ENCODE results near the gene PSENEN.

Gene PSENEN

DNA sequence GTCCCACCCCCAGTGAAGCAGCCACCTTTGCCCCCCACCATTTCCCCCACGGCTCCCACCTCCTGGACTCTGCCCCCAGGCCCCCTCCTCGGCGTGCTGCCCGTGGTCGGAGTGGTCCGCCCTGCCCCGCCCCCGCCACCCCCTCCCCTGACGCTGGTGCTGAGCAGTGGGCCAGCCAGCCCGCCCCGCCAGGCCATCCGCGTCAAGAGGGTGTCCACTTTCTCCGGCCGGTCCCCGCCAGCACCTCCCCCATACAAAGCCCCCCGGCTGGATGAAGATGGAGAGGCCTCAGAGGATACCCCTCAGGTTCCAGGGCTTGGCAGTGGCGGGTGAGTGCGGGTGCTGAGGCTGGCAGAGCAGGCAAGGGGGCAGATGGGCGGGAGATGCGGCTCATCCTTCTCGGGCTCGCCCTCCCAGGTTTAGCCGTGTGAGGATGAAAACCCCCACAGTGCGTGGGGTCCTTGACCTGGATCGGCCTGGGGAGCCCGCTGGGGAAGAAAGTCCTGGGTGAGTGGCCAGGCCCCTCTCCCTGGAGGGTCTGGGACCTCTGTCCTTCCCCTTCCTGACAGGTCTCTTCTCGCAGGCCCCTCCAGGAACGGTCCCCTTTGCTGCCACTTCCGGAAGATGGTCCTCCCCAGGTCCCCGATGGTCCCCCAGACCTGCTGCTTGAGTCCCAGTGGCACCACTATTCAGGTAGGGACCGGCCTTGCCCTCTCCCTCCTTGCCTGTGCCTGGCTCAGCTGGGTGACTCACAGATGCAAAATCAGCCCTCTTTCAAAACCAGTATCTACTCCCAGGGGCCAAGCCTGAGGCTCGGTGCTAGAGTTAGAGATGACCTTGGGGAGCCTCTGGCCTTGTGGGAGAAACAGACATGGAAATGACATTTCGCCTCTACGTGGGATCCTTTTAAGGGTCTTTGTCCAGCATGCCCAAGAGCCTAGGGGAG is 12.0 kb upstream of the PSENEN start:
- DNase-seq (ENCODE audit: low read depth): no peak

DNA sequence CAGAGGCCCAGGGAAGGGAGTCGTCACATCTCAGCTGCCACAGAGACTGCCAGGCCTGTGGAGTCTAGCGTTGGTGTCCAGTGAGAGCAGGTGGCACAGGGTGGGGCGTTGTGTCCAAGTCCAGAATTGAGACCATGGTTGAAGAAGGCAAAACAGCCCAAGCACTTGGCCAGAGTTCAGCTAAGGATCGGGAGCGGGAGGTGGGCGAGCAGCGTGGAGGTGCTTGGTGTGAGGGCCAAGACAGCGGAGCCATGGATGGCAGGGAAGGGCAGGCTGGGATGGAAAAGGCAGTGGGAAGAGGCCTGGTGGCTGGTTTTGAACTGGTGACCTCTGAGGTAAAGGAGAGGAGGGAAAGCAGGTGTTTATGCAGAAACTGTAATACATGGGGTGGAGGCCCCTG is 11.2 kb upstream of the PSENEN start:
- DNase-seq (ENCODE audit: low read depth): no peak

DNA sequence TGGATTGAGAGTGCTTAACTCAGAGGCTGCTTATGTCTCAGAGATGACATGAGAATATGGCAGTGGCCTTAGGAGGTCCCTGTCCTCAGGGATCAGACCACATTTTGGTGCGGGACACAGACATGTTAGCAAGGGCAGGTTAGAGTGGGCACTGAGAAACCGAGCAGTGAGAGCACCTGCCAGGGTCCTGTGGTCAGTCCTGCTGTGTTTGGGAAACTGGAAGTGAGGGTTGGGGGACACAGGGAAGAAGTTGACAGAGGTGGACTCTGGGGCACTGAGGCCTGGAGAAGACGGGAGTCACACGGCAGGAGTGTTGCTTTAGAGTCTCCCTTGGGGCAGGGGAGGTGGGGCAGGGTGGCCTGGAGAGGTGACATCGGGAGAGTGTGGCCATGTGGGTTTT is 10.6 kb upstream of the PSENEN start:
- no peak for DNase-seq (ENCODE audit: low read depth)

DNA sequence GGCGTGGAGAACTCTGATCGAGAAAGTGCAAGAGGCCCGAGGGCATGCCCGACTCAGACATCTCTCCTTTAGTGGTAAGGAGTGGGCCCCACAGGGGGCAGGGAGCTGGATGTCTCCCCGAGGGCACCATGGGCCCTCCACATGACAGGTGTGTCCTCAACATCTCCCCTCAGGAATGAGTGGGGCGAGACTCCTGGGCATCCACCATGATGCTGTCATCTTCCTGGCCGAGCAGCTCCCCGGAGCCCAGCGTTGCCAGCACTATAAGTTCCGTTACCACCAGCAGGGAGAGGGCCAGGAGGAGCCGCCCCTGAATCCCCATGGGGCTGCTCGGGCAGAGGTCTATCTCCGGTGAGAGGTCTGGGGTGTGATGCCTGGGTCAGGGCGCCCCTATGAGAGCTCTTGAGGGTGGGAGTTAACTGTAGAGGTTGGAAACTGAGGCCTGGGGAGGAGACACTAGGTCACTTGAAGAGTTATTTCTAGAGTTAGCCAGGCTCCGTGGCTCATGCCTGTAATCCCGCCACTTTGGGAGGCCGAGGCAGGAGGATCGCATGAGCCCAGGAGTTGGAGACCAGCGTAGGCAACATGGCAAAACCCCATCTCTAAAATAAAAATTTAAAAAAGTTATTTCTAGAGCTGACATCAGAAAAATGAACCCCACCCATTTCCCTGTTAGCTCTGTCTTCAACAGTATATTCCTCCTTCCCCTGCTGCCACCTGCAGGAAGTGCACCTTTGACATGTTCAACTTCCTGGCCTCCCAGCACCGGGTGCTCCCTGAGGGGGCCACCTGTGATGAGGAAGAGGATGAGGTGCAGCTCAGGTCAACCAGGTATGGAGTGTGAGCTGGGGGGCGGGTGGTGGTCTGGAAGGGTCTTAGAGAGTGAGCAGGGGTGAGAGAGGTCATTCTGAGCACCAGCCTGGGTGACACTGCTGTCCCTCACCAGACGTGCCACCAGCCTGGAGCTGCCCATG is 8.3 kb upstream of the PSENEN start:
- DNase-seq (ENCODE audit: low read depth): no peak

DNA sequence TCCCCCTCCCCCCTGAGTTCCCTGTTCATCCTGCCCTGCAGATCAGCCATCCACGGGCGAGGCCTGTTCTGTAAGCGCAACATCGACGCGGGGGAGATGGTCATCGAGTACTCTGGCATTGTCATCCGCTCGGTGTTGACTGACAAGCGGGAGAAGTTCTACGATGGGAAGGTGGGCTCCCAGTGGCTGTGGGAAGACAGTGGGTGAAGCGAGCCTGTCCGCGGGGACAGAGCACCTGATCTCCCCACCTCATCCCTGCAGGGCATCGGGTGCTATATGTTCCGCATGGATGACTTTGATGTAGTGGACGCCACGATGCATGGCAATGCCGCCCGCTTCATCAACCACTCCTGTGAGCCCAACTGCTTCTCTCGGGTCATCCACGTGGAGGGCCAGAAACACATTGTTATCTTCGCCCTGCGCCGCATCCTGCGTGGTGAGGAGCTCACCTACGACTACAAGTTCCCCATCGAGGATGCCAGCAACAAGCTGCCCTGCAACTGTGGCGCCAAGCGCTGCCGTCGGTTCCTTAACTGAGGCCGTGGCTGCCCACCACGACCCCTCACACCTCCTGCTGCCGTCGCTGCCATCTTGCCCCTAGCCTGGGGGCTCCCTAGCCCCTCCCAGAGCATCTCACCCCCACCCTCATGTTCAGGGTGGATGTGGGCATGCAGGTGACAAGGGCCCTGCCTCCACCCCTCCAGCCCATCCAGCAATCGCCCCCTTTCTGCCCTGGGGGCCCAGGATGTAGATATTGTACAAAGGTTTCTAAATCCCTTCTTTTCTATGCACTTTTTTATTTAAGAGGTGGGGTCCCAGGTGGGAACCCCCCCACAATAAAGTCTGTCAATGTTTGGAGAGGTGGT is 7.2 kb upstream of the PSENEN start:
- DNase-seq (ENCODE audit: low read depth): no peak

DNA sequence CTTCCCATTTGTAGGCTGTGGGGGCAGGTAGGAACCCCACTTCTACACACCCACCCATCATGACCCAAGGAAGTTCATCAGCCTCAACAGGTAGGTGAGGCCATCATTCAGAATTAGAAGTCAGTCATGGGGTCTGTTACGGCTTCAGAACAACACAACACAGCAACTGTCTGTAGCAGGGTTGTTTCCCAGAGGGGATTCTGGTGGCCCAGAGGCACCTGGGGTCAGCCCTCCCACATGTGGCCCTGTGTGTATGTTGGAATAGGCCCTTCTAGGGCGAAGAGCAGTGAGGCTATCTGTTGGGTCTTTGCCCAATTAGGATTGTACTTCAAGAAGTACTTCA is 6.6 kb upstream of the PSENEN start:
- no peak for DNase-seq (ENCODE audit: low read depth)

DNA sequence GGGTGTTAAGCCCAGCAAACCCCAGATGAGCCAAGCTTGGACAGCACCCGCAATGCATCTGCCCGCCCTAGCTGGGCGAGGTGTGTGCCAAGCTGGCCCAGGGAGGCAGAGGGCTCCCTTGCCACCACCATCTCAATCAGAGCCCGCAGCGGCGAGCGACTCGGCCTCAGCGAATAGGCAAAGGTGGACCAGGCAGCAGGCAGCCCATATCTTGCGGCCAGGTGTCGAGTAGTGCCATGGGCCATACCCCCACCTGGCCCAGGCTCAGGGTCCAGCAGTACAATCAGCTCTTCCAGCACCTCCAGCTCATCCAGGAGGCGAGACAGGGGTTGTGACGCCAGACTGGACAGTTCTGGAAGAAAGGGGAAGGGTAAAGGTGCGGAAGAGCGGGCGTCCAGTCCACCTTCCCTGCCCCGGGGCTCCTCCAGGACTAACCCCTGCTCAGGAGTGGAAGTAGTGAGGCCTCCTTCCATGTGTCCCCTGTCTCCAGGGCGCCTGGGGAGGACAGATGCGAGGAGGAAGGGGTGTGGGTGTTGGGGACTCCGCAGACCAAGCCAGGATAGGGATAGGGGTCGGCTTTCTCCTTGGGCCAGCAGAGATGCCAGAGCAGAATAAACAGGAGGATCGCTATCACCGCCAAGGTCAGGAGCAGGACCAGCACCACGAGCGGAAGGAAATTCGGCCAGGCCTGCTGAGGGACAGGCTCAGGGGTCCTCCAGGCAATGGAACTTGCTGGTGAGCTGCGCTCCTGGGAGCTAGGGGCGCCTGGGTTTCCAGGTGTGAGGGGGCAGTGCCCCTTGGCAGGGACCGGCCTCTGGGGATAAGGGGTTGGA is 6.0 kb upstream of the PSENEN start:
- DNase-seq (ENCODE audit: low read depth): no peak

DNA sequence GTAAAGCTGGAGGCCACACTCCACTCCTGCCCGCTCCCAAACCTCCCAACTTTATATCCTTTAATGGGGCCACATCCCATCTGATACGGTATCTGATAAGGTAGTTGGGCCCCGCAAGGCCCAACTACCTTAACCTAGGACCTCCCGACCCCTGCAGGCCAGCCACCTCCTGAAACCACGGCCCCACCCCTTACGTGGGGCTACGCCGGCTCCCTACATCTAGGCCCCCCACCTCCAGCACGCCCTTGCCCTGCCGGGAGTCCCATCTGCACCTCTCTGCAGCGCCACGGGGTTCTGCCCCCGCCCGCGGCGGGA is 5.4 kb upstream of the PSENEN start:
- no peak for DNase-seq (ENCODE audit: low read depth)

DNA sequence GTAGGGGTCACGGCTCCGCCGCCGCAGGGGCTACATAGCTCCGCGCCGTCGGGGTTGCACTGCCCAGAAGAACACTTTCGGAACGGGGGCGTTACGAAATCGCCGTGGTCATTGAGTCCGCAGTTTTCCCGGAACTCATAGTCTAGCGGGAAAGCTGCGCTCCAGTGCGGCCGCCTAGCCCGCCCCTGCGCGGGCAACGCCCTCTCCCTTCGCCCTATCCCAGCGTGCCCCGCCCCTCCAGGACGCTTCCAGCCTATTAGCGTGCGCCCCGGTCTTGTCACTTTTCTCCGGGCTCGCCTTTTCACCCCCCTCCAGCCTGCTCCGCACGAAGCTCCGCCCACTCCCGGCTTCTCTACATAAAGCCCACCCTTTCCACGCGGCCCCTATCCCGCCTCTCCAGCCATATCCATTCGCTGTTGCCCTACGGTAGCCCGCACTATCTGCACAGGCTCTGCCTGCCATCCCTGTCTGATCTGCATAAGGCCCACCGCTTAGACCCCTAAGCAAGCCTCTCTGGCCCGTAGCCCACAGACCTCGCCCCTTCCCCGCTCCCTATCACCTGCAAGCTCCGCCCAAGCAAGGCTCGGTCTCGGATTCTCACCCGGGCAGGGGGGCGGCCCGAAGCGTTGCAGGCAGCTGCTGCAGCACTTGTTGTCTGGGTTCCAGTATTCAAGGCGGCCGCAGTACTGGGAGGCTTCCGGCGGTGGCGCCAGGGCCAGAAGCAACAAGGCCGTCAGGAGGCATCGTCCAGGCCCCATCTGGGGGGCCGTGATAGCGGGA is 4.8 kb upstream of the PSENEN start:
- peak; percentile 89 for DNase-seq (ENCODE audit: low read depth)

DNA sequence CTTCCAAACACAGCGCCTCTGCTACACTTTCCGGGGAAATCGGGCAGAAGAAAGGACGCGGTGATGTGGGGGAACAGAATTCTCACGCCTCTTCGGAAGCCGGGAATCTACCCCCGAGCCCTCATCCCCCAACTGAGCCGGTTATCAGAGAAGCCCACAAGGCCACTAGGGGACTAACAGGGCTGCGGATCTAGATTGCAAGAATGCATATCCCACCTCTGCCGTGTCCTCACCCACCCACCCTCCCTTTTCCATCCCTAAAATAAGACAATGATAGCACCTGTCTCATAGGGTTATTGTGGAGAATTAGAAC is 4.3 kb upstream of the PSENEN start:
- DNase-seq (ENCODE audit: low read depth): no peak

DNA sequence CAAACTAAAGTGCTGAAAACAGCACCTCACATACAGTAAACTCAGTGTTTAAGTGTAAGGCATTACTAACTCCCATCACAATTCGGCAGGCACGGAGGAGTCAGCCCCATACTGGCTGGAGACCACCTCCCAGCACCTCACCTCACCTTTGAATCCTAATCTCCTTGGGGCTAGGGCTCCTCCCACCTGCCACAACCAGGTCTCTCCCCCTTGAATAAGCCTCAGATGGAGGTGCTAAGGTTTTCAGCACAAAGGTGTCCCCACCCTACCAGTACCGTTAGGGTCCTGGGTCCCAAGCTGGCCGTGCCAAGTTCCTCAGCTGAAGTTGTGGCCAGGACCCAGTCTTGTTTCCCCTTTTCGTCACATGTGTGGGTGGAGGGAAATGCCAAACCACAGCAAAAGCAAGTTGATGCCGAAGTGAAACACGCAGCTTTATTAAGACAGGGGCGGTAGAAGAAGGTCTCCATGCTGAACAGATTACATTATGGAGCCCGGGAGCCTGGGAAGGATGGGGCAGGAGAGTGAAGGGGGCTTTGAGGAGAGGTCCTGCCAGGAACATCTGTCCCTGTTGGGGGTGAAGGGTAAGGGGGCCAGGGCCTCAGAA is 3.2 kb upstream of the PSENEN start, which contains the start of gene IGFLR1:
IGFLR1 (minus strand) TSS at position 332 of the 604 bp plus-strand sequence. CDS start 1,272 bp downstream, outside the sequence.
- no peak for DNase-seq (ENCODE audit: low read depth)

DNA sequence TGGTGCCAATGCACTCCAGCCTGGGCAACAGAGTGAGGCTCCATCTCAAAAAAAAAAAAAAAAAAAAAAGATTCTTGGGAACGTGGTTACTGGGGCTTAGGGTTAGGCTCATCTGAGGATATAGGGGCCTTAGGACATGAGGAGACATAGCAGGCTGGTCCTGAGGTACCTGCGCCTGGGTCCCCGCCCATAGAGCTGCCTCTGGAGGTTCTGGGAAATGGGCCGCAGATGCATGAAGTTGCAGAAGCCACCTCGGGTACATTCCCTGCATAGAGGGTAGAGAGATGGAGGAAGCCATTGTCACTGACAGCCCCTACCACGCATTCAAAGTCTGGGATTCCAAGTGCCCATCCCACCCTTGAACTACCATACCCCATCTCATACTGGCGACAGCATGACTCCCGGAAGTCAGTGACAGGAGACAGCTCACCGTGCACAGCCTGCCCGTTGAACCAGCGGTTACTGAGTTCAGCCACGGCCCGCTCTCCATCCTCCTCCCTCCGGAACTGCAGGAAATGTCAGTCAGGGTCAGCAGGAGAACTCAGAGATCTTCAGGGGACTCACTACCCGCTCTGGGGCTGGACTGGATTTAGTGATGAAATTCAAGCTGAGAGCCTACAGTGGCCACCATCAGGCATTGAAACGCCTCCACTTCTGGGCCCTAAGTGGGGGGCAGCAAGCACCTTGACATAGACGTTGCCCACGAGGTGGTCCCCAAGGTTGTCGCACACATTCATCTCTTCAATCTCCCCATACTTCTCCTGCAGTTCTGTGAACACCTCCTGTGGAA is 1.6 kb upstream of the PSENEN start:
- DNase-seq (ENCODE audit: low read depth): no peak

DNA sequence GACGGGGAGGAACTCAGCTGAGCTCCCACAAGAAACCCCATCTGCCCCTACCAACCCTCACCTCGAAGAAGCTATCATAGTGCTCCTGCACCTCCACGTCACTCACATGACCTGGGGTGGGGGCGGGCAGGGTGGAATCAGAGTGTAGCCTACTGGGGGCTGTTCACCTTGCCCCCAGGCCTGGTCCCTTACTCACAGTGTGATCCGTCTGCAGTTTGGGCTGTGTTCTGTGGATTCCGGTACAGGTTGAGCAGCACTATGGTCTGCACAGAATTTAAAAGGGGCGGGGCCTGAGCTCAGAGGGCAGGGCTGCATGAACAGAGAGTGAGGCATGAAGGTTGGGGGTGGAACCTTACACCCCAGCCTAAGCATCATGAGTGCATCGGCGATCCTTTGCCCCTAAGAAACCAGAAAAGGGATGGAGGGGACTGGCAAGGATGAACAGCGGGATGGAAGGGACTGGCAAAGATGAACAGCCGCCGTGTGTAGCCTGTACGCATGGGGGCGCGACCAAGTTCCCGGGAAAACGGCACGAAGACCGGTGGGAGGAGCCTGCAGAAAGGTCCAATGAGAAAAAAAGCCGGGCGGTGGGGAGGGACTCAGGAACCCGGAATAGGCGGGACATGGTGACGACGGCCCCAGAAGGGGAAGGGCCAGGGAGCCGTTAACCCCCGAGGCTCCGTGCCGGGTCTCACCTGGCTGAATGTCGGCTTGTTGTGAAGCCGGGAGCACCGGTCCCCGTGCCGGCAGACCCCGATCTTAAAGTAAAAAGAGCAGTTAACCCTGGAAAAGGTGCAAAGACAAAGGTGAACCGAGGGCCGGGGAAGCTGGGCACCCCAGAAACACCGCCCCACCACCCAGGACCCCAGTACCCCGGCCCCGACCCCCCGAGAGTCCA is 772 bp upstream of the PSENEN start:
- peak; percentile 86 for DNase-seq (ENCODE audit: low read depth)

DNA sequence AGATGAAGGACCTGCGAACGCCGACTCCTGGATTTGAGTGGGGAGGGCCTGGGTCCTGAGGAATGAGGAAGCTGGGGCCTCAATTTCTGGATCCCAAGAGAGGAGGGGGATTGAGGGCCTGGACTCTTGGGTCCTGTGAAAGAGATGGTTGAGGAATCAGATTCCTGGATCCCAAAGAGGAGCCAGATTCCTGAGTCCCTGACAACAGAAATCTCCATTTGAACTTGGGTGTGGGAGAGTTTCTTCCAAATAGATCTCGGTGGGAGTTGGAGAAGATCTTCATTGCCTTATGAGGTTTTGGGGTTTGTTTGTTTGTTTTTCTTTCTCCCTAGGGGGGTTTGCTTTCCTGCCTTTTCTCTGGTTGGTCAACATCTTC is 624 bp downstream of the PSENEN start:
- DNase-seq (ENCODE audit: low read depth): no peak

DNA sequence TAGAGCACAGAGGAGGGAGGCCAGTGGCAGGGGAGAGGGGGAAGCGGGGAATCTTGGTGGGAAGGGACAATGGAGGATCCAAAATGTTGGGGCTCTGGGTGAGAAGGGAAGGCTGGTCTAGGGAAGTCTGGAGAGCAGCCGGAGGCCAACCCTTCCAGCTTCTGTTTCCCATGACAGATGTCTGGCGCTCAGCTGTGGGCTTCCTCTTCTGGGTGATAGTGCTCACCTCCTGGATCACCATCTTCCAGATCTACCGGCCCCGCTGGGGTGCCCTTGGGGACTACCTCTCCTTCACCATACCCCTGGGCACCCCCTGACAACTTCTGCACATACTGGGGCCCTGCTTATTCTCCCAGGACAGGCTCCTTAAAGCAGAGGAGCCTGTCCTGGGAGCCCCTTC is 1.1 kb downstream of the PSENEN start:
- DNase-seq (ENCODE audit: low read depth): no peak

DNA sequence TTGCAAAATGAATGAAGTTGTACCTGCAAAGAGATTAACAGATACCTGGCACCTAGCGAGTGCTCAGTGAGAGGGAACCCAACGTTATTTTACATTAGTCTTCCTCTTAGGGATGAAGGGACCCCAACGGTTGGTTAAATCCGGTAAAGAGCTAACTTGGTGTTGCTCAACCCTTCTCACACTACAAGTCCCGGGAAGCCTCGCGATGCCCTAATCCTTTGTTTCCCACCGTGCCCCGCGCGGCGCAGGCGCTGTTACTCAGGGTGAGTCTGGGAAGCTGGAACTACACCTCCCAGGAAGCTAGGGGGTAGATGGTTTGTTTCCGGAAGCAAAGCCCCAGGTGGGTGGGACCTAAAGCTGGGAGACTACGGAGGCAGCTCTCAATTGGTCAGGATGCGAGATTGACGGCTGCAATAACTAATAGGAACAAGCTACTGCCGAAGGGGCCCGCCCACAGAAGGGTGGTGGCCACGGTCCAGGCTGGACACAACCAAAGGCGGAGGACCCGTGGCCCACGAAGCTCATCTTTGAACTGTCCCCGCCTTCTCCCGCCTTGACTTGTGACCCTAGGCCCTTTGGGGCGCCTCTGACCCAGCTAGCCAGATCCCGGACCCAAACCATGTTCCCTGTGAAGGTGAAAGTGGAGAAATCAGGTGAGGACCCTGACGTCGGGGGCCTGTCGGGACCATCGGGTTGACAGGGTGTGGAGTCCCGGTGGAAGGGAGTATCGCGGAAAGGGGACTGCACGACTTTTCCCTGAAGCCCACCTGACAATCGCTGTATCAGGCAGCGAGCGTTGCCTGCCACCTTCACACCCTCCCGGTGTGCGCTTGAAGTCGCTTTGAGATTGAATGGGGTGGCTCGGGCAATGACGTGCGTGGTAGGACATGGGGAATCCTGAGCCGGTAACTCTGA is 2.9 kb downstream of the PSENEN start, which contains the start of gene LIN37:
LIN37 (plus strand) TSS at position 471 of the 915 bp plus-strand sequence; CDS start at position 620, 149 bp downstream.
- peak; percentile 99 for DNase-seq (ENCODE audit: low read depth)

DNA sequence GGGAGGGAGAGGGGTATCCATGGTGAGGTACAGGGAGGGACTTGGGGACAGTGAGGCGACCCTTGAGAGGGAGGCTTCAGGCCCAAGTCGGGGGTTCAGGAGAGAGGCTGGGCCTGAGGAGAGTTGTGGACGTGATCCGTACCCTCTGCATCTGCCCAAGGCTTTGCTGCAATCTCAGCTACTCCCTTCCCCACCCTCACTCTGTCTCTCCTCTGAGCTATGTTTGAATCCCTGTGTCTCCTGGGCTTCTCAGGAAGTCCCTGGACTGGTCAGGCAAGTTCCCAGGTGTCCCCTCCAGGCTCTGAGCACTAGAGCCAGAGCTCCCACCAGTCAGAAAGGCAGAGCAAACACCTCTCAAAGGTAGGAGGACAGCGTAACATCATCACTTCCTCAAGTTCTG is 4.7 kb downstream of the PSENEN start:
- DNase-seq (ENCODE audit: low read depth): no peak

Data from CMK (cell line).